Measurements from ENCODE around the gene RPL22.

RPL22 gene

DNA sequence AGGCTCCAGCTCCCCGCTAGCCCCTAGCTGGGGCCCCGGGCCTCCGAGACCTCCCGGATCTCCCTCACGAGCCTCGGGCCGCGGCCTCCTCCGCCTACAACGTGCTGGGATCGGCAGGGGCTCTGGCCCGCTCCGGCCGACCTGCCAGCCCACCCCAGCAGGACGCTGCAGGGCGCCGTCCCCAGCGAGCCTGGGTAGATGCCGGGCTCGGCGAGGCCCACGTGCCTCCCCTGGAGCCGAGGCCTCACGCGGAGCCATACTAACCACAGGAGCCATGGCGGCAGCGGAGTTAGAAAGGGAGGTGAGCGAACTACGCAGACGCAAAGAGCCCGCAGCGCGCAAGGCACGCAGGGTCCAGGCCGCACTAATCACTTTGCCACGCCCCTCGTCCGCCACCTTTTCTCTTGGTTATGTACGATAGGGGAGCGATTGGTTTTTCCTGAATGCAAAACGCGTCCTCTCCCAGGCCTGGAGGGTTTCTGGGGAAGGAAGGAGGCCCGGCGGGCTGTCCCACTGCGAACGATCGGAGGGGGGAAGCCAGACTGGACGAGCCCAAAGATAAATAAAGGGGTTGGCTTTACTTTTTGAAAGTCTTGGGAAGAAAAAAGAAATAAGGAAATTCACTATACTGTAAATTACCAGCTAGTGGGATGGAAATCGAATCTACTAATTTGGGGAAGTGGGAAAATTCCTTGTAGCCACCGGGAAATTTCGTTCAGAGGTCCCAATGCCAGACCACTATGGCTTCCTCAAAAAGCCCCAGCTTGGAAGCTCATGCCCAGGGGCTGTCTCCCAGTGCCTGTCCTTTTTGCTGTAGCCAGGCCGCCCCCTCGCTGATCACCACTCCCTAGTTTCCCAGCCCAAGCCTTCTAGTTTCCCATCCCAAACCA, at the start of gene RPL22:
Gene RPL22 (minus strand): TSS at position 298 of the 890 bp plus-strand sequence. CDS start 22 bp downstream, at position 276.
- H3K9me3 Mint-ChIP-seq = no peaks in the 10 kb centered on the region

DNA sequence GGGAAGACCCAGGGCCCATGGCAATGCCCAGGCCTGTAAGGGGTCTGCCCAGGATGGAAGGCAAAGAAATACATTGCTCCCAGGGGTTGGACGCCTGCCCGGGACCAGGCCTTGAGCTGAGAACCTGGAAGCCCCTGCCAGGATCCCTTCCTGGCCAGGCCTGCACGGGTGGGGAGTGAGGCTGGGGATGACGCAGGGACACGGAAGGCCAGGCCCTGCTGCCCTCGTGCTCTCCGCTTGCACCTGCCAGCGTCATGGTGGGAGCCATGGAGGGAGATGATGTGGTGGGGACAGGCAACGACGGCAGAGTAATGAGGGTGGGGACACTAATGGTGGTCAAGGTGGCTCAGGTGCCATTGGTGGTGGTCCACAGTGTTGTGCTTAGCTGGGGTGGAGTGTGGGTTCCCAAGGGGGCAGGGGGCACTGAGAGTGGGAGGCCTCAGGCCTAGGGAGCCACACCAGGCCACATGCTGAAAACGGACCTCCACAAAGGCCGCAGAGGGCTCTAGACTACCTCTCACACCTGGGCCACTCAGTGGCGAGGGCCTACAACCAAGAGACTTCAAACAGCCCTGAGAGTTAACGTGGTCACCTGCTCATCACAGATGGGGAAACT, 48.9 kb upstream of the RPL22 start:
- DNase-seq (no peak), ATAC-seq (replicated peaks) (no peak)
- Mint-ChIP-seq H3K4me3 (no peak overlapping the region), H3K27ac (no peak overlapping the region), H3K4me1 (peaks cover 14 to 27% of the 10 kb centered on the region in 2 donors), H3K27me3 (peaks cover 71 to 84% of the 10 kb centered on the region in 2 donors), H3K36me3 (peaks cover 2% of the 10 kb centered on the region in 2 donors), H3K9me3 (no peaks in the 10 kb centered on the region)

More for the DNA sequence above, at the start of gene RPL22:
- DNase-seq (peak; percentile 95), ATAC-seq (replicated peaks) (peak; percentile 98)
- Mint-ChIP-seq H3K27ac (peak within 1 kb of the TSS; percentile 99), H3K27me3 (peaks cover 0 to 4% of the 10 kb centered on the region in 2 donors), H3K36me3 (peaks cover 24 to 35% of the 10 kb centered on the region in 2 donors), H3K4me3 (peak within 1 kb of the TSS; percentile 89 to 94), H3K4me1 (peaks cover 33 to 61% of the 10 kb centered on the region in 2 donors)

DNA sequence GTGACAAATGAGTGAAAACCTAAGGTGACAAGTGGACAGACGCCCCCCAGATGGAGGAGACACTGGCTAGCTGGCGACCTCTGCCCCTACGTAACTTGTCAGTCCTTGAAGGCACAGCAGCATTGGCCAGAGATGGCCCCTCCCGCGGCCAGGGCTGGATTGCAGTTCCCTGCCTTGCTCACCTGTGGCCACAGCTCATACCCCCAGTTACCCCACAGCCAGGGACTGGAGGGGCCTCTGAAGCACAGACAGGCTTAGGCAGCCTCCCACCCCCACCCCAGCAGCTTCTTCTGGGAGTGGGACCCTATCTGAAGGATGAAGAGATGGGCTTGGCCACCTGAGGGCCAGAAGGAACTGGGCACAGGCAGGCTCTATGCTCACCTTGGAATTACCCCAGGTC, 48.3 kb upstream of the RPL22 start:
- H3K27me3 Mint-ChIP-seq = peaks cover 75 to 83% of the 10 kb centered on the region in 2 donors
- H3K4me3 Mint-ChIP-seq = no peak overlapping the region
- peaks cover 14 to 27% of the 10 kb centered on the region in 2 donors for H3K4me1 Mint-ChIP-seq
- H3K36me3 Mint-ChIP-seq = peaks cover 2% of the 10 kb centered on the region in 2 donors
- DNase-seq (no peak), ATAC-seq (replicated peaks) (no peak)
- no peaks in the 10 kb centered on the region for H3K9me3 Mint-ChIP-seq
- no peak overlapping the region for H3K27ac Mint-ChIP-seq

DNA sequence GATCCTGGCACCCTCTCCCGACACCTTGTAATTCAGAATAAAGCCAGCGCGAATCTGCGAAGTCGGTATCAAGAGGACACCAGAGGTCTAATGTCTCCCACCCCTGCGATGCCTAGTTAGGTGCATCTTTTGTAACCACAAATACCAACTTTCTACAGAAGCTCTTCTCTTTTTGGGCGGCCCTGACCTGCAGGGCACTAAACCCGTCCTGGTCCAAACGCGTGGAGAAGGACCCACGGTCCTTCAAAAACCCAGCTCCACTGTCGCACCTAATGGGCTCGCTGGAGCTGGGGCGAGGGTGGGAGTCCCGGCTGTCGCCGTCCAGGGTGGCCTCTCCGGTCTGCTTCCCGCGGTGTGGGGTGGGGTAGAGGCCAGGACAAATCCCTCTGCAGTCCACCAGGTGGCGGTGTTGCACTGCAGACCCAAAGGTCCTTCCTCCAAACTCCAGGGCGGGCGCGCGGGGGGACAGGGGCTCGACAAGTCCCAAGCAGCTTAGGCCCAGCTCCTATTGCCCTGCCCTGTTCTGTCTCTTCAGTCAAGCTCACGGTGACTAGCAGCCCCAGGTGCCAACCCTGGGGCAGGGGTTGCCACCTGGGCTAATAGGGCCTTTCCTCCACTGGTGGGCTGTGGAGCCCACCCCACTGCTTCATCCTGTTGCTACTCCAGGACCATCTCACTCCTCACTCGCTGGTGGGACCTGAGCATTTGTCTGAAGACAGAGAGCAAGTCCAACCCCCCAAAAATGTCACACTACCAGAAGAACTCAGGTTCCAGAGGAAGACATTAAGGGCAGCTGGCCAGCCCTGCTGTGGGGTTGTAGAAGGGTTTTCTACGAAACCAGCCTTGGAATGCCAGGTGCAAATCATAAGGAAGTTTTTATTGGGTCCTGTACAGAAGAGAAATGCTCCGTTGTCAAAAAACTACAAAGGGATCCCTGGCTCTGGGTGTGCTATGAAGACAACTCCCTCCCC, 47.4 kb upstream of the RPL22 start:
- Mint-ChIP-seq H3K4me1 (peaks cover 14 to 29% of the 10 kb centered on the region in 2 donors), H3K9me3 (no peaks in the 10 kb centered on the region)
- DNase-seq = peak; percentile 62

DNA sequence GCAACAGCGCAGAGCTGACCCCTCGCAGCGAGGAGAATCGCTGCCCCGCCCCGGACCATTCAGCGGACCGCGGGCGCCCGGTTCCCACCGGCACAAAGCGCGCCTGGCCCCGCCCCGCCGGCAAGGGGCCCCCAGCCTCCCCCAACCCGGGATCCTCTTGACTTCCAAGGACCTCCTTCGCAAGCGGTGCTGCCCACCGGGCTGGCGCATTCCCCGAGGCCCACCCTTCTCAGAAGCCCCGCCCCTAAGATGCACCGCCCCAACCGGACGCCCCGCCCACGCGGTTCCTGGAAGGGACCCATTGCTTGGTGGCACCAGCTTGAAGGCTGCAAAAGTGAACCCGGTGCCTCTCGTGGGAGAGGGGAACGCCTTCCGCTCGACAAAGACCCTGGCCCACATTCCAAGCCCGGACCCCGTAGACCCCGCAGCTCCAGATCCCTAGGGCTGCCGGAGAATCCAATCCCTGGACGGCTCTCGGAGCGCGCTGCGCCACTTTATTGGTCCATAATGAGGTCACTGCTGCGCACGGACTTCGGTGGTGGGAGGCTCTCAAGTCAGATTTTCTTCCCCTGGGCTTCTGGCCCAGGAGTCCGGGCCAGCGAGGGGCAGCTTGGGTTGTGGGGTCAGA, 46.6 kb upstream of the RPL22 start:
- peak overlapping the region in 1 of 2 donors; percentile 43 for H3K4me3 Mint-ChIP-seq
- no peak for ATAC-seq (replicated peaks)

More for the DNA sequence above, 47.4 kb upstream of the RPL22 start:
- peak overlapping the region; percentile 69 to 72 for H3K4me3 Mint-ChIP-seq
- peak overlapping the region; percentile 94 for H3K27ac Mint-ChIP-seq
- peaks cover 2% of the 10 kb centered on the region in 2 donors for H3K36me3 Mint-ChIP-seq
- peaks cover 69 to 75% of the 10 kb centered on the region in 2 donors for H3K27me3 Mint-ChIP-seq
- peak; percentile 71 for ATAC-seq (replicated peaks)

DNA sequence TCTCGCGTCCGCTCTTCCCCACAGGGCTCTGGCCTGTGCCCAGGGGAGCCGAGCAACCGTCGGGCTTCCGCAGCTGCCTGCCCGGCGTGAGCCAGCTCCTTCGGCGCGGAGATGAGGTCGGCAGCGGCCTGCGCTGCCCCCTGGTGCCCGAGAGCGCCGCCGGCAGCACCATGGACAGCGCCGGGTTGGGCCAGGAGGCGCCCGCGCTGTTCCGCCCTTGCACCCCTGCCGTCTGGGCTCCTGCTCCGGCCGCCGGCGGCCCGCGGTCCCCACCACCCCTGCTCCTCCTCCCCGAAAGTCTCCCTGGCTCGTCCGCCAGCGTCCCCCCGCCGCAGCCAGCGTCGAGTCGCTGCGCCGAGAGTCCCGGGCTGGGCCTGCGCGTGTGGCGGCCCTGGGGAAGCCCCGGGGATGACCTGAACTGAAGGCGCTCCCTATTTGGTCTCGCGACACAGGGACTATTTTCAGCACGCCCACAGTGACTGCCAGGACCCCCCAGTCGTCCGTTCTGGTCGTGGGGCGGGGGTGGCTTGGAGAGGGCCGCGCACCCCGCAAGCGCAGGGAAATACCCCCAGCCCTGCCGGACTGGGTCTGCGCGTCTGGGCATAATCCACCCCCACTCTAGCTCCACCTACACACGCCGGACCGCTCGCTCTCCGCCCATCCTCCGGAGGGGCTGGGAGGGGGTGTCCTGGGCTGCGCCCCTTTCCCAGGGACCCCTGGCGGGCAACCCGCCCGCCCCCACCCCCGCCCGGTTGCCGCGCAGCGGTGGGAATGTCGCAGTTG, 45.9 kb upstream of the RPL22 start:
- Mint-ChIP-seq H3K4me3 (peak overlapping the region in 1 of 2 donors; percentile 35), H3K27ac (peak overlapping the region; percentile 37), H3K36me3 (peaks cover 2% of the 10 kb centered on the region in 2 donors), H3K4me1 (peaks cover 21 to 37% of the 10 kb centered on the region in 2 donors), H3K27me3 (peaks cover 62 to 72% of the 10 kb centered on the region in 2 donors), H3K9me3 (no peaks in the 10 kb centered on the region)
- ATAC-seq (replicated peaks) (peak; percentile 72 to 74), DNase-seq (peak; percentile 60)

More for the DNA sequence above, 46.6 kb upstream of the RPL22 start:
- Mint-ChIP-seq H3K4me1 (peaks cover 21 to 37% of the 10 kb centered on the region in 2 donors), H3K36me3 (peaks cover 2% of the 10 kb centered on the region in 2 donors), H3K9me3 (no peaks in the 10 kb centered on the region), H3K27ac (peak overlapping the region; percentile 20), H3K27me3 (peaks cover 69 to 75% of the 10 kb centered on the region in 2 donors)
- no peak for DNase-seq

DNA sequence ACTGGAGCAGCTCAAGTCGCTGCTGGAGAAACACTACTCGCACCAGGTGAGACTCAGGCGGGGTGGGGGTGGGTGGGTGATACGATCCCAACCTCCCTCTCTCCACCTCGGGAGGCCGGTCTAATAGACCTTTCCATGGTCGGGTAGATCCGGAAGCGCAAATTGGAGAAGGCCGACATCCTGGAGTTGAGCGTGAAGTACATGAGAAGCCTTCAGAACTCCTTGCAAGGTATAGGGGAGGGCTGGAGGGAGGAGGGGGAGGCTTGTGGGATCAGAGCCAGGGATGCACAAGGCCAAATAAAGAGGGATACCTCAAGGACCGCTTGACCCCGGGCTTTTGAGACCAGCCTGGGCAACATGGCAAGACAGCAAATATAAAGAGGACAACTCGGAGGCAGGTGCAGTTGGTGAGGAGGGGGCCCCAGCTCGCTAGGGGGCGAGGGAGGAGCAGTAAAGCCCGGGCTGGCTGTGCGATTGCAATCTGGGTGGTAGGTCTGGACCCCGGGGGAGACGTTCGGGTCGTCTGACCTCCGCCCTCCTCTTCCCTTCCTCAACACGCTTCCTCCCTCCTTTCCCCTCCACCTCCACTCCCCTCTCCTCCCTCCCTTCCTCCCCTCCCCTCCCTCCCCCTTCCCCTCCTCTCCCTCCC, 45.1 kb upstream of the RPL22 start:
- H3K4me1 Mint-ChIP-seq = peaks cover 20 to 37% of the 10 kb centered on the region in 2 donors
- peaks cover 2% of the 10 kb centered on the region in 2 donors for H3K36me3 Mint-ChIP-seq
- ATAC-seq (replicated peaks) = no peak
- H3K27me3 Mint-ChIP-seq = peaks cover 63 to 74% of the 10 kb centered on the region in 2 donors
- peak overlapping the region; percentile 51 for H3K27ac Mint-ChIP-seq
- no peaks in the 10 kb centered on the region for H3K9me3 Mint-ChIP-seq
- DNase-seq = no peak
- H3K4me3 Mint-ChIP-seq = peak overlapping the region in 1 of 2 donors; percentile 35

DNA sequence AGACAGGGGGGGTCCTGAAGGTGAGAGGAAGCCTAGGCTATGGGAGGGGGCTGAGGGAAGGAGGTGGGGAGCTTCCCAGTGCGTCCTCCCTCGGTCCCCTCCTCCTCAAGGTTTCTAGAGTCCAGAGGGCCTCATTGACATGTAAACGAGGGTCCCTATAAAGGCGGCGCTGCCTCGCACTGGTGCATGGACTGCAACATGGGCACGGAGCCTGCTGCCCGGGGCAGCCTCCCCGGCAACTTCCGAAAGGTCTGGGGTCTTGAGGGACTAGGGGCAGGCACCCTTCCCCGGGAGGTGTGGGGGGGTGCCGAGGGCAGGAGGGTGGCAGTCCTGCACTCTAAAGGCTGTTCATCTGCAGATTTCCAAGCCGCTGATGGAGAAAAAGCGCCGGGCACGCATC, 44.6 kb upstream of the RPL22 start, which contains the start of gene HES3:
Gene HES3 (plus strand): TSS at position 187 of the 400 bp plus-strand sequence. CDS start 187 bp downstream, at position 374.
- Mint-ChIP-seq H3K36me3 (peaks cover 2% of the 10 kb centered on the region in 2 donors), H3K4me3 (peak within 1 kb of the TSS in 1 of 2 donors; percentile 35), H3K9me3 (no peaks in the 10 kb centered on the region), H3K27ac (peak within 1 kb of the TSS; percentile 51), H3K27me3 (peaks cover 68 to 77% of the 10 kb centered on the region in 2 donors), H3K4me1 (peaks cover 19 to 35% of the 10 kb centered on the region in 2 donors)
- DNase-seq (no peak), ATAC-seq (replicated peaks) (no peak)

DNA sequence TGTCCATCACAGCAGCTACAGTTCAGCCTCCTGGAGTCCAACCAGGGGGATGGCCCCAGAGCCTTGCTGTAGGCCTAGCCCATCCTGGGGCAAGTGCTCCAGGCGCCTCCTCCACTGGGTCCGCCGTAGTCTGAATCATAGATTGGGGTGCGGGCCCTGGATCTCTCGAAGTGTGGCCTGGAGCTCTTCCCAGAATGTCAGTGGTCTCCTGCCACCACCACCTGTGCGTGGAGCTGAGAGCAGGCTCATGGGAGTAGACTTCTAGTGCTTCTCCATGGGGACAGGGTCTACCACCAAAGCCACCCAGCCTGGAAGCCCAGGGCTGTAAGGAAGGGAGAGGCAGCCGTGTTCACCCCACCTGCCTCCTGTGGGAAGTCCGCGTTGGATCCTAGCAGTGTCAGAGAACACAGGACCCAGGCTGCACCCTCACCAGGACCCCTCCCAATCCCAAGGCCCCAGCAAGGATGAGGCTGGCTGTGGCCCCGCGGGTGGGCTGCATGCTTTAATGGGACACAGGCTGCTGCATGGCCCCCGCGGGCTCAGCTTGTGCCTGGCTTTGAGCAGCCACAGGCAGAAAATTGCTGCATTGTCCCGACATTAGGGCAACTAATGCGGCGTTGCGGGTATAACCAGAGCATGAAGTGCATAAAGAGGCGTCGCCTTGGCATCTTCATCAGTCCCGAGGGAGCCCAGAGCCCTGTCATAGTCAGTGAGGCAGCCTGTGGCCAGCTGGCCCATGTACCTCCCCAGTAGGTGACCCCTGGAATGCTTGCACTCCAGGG, 43.8 kb upstream of the RPL22 start:
- no peak for ATAC-seq (replicated peaks)
- no peak overlapping the region for H3K27ac Mint-ChIP-seq

DNA sequence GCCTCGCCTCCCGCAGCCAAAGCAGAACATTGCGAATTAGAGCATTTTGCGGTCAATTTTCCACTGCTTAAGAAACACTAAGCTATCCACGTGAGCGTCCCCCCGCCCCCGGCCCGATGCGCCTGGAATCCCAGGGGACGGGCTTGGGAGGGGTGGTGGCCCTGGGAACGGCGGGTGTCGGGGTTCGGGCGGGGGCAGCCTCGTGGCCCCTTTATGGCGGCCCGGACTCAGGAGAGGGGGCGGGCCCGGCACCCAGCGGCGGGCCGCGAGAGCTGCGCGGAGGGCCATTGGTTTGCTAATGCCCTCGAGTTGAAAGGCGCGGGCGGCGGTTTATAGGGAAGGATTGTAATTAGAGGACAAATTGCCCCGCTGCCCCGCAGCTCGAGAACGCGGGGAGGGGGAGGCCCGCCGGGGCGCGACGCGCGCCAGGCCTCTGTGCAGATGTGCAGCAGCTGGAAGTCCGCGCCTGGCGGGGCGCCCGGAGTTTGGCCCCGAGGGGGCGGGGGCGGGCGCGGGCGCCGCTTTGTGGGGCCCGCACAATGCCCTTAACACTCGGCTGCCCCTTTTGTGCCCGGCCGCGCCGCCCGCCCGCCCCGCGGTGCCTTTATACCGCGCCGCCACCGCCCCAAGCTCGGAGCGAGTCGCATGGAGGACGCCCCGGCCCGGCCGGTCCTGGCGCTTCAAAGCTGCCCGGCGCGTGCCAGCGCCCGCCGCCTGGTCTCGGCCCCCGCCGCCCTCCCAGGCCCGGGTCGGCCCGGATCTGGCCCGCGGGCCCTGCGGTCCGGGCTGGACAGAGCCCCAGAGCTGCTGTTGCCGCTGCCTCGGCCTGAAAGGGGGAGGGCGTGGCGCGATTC, 42.7 kb upstream of the RPL22 start:
- ATAC-seq (replicated peaks) = no peak
- peaks cover 2% of the 10 kb centered on the region in 2 donors for H3K36me3 Mint-ChIP-seq
- no peak overlapping the region for H3K27ac Mint-ChIP-seq
- H3K4me3 Mint-ChIP-seq = peak overlapping the region; percentile 65
- no peak for DNase-seq
- H3K4me1 Mint-ChIP-seq = peaks cover 15 to 30% of the 10 kb centered on the region in 2 donors
- H3K27me3 Mint-ChIP-seq = peaks cover 55 to 72% of the 10 kb centered on the region in 2 donors
- H3K9me3 Mint-ChIP-seq = no peaks in the 10 kb centered on the region

More for the DNA sequence above, 43.8 kb upstream of the RPL22 start:
- Mint-ChIP-seq H3K4me3 (no peak overlapping the region), H3K27me3 (peaks cover 64 to 76% of the 10 kb centered on the region in 2 donors), H3K36me3 (peaks cover 2% of the 10 kb centered on the region in 2 donors), H3K4me1 (peaks cover 17 to 32% of the 10 kb centered on the region in 2 donors), H3K9me3 (no peaks in the 10 kb centered on the region)
- no peak for DNase-seq

Measured in stimulated activated naive B cell treated with anti-CD40 and anti-IgM and Interleukin-4, amounts not matched to agents 10 μg/mL and 1 μg/mL and 100 μg/mL, for 72 hours (primary cell).